OCI-LY1 (cell line): ENCODE results near the gene CHCHD1.

Experiments used
- H2AFZ ChIP-seq: fragments of 200-600 bp; sonication (generic), shearing (Covaris generic); 2 replicates; pipeline ENCODE4 v1.6.0; 2014; ENCODE audit warnings: antibody characterized with exemption, mild to moderate bottlenecking, low read length
- H3F3A ChIP-seq: fragments of 200-600 bp; sonication (generic), shearing (Covaris generic); 2 replicates; pipeline ENCODE4 v1.6.0; 2014; ENCODE audit warnings: mild to moderate bottlenecking, antibody characterized with exemption, low read length, moderate library complexity; ENCODE audit not compliant: insufficient read depth
- H3K27ac ChIP-seq: fragments of 200-600 bp; sonication (generic); 2 replicates; pipeline ENCODE4 v1.5.1; 2014; ENCODE audit warnings: low read length, mixed run types, mild to moderate bottlenecking, low read depth; ENCODE audit not compliant: poor library complexity, severe bottlenecking
- H3K27me3 ChIP-seq: fragments of 200-600 bp; sonication (generic); 2 replicates; pipeline ENCODE4 v1.6.0; 2014; ENCODE audit warnings: antibody characterized with exemption, mild to moderate bottlenecking, low read length, moderate library complexity; ENCODE audit not compliant: insufficient read depth
- H3K36me3 ChIP-seq: fragments of 200-600 bp; sonication (generic); 2 replicates; pipeline ENCODE4 v1.6.1; 2014; ENCODE audit warnings: mild to moderate bottlenecking, antibody characterized with exemption, low read length, moderate library complexity, mixed read lengths; ENCODE audit not compliant: insufficient read depth
- H3K4me1 ChIP-seq: fragments of 200-600 bp; sonication (generic); 2 replicates; pipeline ENCODE4 v1.5.1; 2014; ENCODE audit warnings: mild to moderate bottlenecking, low read length, moderate library complexity; ENCODE audit not compliant: insufficient read depth, severe bottlenecking
- H3K4me2 ChIP-seq: fragments of 200-600 bp; sonication (generic), shearing (Covaris generic); 2 replicates; pipeline ENCODE4 v1.6.1; 2014; ENCODE audit warnings: low read length
- H3K4me3 ChIP-seq: fragments of 200-600 bp; sonication (generic); 2 replicates; pipeline ENCODE4 v1.5.1; 2014; ENCODE audit warnings: low read length, low read depth, mild to moderate bottlenecking, mixed read lengths; ENCODE audit not compliant: poor library complexity, severe bottlenecking
- H3K79me2 ChIP-seq: fragments of 200-600 bp; shearing (Covaris generic); 2 replicates; pipeline ENCODE4 v1.6.1; 2016; ENCODE audit warnings: mixed run types, low read length, mixed read lengths; ENCODE audit not compliant: insufficient read depth
- H3K9ac ChIP-seq: fragments of 200-600 bp; sonication (generic), shearing (Covaris generic); 2 replicates; pipeline ENCODE4 v1.6.1; 2014; ENCODE audit warnings: mild to moderate bottlenecking, low read length, mixed read lengths
- H3K9me2 ChIP-seq: fragments of 200-600 bp; sonication (generic), shearing (Covaris generic); 2 replicates; pipeline ENCODE4 v1.6.1; 2014; ENCODE audit warnings: low read depth, mild to moderate bottlenecking, low read length, mixed read lengths
- H3K9me3 ChIP-seq: fragments of 200-600 bp; shearing (Covaris generic); 2 replicates; pipeline ENCODE4 v1.6.1; 2014; ENCODE audit warnings: low read length, mixed read lengths
- H4K20me1 ChIP-seq: fragments of 200-600 bp; sonication (generic), shearing (Covaris generic); 2 replicates; pipeline ENCODE4 v1.6.0; 2016; ENCODE audit warnings: mild to moderate bottlenecking, low read length; ENCODE audit not compliant: insufficient read depth
- EZH2 ChIP-seq: fragments of 200-600 bp; sonication (generic), shearing (Covaris generic); IDR thresholded peaks from 2 replicates; pipeline ENCODE4 v1.8.0; 2017; ENCODE audit warnings: borderline replicate concordance, mixed run types, mild to moderate bottlenecking, antibody characterized with exemption, low read length, moderate library complexity, mixed read lengths
- TF ChIP-seq, protein P1 (sequence below): fragments of 200-600 bp; sonication (generic), shearing (Covaris generic); IDR thresholded peaks from 2 replicates; pipeline ENCODE4 v1.5.1; 2017; ENCODE audit warnings: mild to moderate bottlenecking, antibody characterized with exemption, low read length, moderate library complexity, mixed read lengths

Gene CHCHD1

DNA sequence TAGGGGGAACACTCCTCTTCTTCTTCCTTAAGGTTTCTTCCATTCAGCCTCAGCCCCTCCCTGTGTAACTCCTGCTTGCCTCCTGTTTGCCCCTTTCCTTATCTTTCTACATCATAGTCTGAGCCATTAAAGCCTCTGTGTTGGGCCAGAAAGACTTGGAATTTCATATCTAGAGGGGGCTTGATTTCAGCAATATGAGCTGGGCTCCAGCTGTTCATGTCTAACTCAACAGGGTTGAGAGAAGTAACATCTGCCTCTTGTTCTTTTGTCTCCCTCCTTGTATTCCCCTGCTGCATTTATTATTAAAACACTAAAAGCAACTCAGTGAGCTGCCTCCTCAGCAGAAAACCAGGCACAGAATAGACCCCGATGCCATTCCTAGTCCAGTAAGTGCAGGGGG, 20.1 kb upstream of the CHCHD1 start:
- no peaks in the 10 kb centered on the region for H3K27me3 ChIP-seq
- no peaks in the 10 kb centered on the region for H3K9me3 ChIP-seq
- peaks cover 37% of the 10 kb centered on the region for H3K4me1 ChIP-seq
- no peaks in the 10 kb centered on the region for H3K9me2 ChIP-seq
- H3K36me3 ChIP-seq = peaks cover 67% of the 10 kb centered on the region
- no peaks in the 10 kb centered on the region for H4K20me1 ChIP-seq
- no peaks in the 10 kb centered on the region for H3K79me2 ChIP-seq
- no peak overlapping the region for H3K4me3 ChIP-seq
- TF ChIP-seq, protein P1, sequence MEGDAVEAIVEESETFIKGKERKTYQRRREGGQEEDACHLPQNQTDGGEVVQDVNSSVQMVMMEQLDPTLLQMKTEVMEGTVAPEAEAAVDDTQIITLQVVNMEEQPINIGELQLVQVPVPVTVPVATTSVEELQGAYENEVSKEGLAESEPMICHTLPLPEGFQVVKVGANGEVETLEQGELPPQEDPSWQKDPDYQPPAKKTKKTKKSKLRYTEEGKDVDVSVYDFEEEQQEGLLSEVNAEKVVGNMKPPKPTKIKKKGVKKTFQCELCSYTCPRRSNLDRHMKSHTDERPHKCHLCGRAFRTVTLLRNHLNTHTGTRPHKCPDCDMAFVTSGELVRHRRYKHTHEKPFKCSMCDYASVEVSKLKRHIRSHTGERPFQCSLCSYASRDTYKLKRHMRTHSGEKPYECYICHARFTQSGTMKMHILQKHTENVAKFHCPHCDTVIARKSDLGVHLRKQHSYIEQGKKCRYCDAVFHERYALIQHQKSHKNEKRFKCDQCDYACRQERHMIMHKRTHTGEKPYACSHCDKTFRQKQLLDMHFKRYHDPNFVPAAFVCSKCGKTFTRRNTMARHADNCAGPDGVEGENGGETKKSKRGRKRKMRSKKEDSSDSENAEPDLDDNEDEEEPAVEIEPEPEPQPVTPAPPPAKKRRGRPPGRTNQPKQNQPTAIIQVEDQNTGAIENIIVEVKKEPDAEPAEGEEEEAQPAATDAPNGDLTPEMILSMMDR = no peak
- TF ChIP-seq EZH2 = no peak
- no peak overlapping the region for H3K9ac ChIP-seq
- H3K27ac ChIP-seq = no peak overlapping the region
- H3F3A ChIP-seq = 0 out of 2 replicates have a peak, but pooled peaks cover 9% of the 10 kb centered on the region
- H2AFZ ChIP-seq = no peak overlapping the region
- H3K4me2 ChIP-seq = no peak overlapping the region

DNA sequence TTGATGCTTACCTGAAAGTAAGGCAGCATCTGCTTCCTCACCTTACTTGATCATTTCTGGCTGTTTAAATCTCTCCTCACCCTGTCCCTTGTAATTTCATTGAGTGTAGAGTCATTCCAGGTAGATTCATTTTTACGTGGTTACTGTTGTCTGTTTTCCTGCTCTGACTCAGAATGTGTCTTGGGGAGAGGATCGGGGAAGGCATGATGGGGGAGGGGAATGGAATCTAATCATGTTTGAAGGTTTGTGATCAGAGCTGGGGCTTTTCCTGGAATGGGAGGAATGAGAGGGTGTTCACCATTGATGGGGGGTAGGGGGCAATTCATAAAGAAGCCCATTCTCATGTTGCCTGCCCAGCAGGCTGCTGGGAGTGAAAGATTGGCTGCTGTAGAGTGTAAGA, 18.9 kb upstream of the CHCHD1 start:
- H4K20me1 ChIP-seq = no peaks in the 10 kb centered on the region
- H3F3A ChIP-seq = 0 out of 2 replicates have a peak, but pooled peaks cover 9% of the 10 kb centered on the region
- H3K4me2 ChIP-seq = no peak overlapping the region
- no peaks in the 10 kb centered on the region for H3K9me3 ChIP-seq
- H3K4me1 ChIP-seq = peaks cover 31% of the 10 kb centered on the region
- no peak overlapping the region for H3K9ac ChIP-seq
- no peaks in the 10 kb centered on the region for H3K27me3 ChIP-seq
- TF ChIP-seq EZH2 = no peak
- TF ChIP-seq, protein P1 = no peak
- no peaks in the 10 kb centered on the region for H3K9me2 ChIP-seq
- peaks cover 75% of the 10 kb centered on the region for H3K36me3 ChIP-seq
- H3K27ac ChIP-seq = no peak overlapping the region
- H3K4me3 ChIP-seq = no peak overlapping the region
- H3K79me2 ChIP-seq = no peaks in the 10 kb centered on the region
- H2AFZ ChIP-seq = no peak overlapping the region

DNA sequence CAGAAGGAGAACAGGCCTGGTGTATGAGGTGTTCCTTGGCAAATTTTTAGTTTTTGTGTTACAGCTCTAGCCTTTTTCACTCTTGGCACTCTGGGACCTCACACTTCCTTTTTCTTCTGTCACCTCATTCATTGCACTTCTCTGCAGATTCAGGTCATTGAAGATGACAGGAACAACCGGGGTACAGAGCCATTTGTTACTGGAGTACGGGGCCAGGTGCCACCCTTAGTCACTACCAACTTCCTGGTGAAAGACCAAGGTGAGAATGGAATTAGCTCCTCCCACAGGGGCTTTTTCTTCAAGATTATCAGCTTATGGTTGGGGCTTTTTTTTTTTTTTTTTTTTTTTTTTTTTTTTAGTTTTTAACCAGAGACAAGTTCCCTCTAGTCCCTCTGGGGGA, 18.5 kb upstream of the CHCHD1 start:
- Histone ChIP-seq H3K9me2 (no peaks in the 10 kb centered on the region), H3K4me1 (peaks cover 30% of the 10 kb centered on the region), H3K27ac (no peak overlapping the region), H4K20me1 (no peaks in the 10 kb centered on the region), H3K9ac (no peak overlapping the region), H3K36me3 (peaks cover 78% of the 10 kb centered on the region), H2AFZ (no peak overlapping the region), H3K79me2 (no peaks in the 10 kb centered on the region), H3K9me3 (no peaks in the 10 kb centered on the region), H3F3A (0 out of 2 replicates have a peak, but pooled peaks cover 9% of the 10 kb centered on the region), H3K4me3 (no peak overlapping the region), H3K27me3 (no peaks in the 10 kb centered on the region), H3K4me2 (no peak overlapping the region)
- TF ChIP-seq EZH2 = no peak
- TF ChIP-seq, protein P1 = no peak
